GM12878 (cell line): ENCODE measurements around the gene PSORS1C1.

ENCODE experiments used
- BMI1 ChIP-seq: fragments of 450-650 bp; IDR thresholded peaks from 2 replicates; pipeline ENCODE4 v1.6.1; 2016; ENCODE audit warnings: mild to moderate bottlenecking, moderate library complexity, borderline replicate concordance
- CBFB ChIP-seq: IDR thresholded peaks from 2 replicates; pipeline ENCODE4 v1.6.1; 2016; ENCODE audit warnings: antibody characterized with exemption, low read depth
- CEBPB ChIP-seq, 2 experiments: fragments of 150-350 bp in 1 of 2; IDR thresholded peaks; 2 replicates each; pipeline ENCODE4 v1.6.1; 2012 to 2014; ENCODE audit warnings: low read depth in 2 of 2, low read length in 2 of 2, borderline replicate concordance in 1 of 2, inconsistent platforms in 1 of 2
- CTCF ChIP-seq, 3 experiments: IDR thresholded peaks in 2 of 3; conservative IDR thresholded peaks in 1 of 3; 2 replicates each; pipeline ENCODE4 v1.5.1; 2011; ENCODE audit warnings: low read depth in 3 of 3, low read length in 3 of 3, mild to moderate bottlenecking in 3 of 3, control low read depth in 2 of 3, moderate library complexity in 2 of 3, inconsistent platforms in 1 of 3, mixed read lengths in 1 of 3; ENCODE audit not compliant: control insufficient read depth in 2 of 3, insufficient read depth in 1 of 3; ENCODE audit errors: extremely low read depth in 1 of 3
- EZH2 ChIP-seq: IDR thresholded peaks from 2 replicates; pipeline ENCODE4 v1.6.1; 2012; ENCODE audit warnings: low read depth, mild to moderate bottlenecking, control low read depth, inconsistent platforms, low read length, borderline replicate concordance; ENCODE audit not compliant: control insufficient read depth
- KLF5 ChIP-seq: fragments of 450-650 bp; IDR thresholded peaks from 2 replicates; pipeline ENCODE4 v1.6.1; 2014; ENCODE audit warnings: mild to moderate bottlenecking; ENCODE audit not compliant: partially characterized antibody
- NBN ChIP-seq: fragments of 450-650 bp; IDR thresholded peaks from 2 replicates; pipeline ENCODE4 v1.6.1; 2016
- YY1 ChIP-seq: IDR thresholded peaks from 2 replicates; pipeline ENCODE4 v1.6.1; 2011; ENCODE audit warnings: low read depth, mild to moderate bottlenecking, low read length
- ZNF274 ChIP-seq: IDR thresholded peaks from one replicate; pipeline ENCODE4 v1.8.0; 2011; ENCODE audit not compliant: insufficient read length, insufficient read depth
- ZNF384 ChIP-seq: IDR thresholded peaks from 2 replicates; pipeline ENCODE4 v1.6.1; 2012; ENCODE audit warnings: low read depth, mild to moderate bottlenecking, low read length, improper control_type of control experiment, borderline replicate concordance

- TF ChIP-seq CEBPB (IDR thresholded peaks at IDR 0.05; ENCODE audit: borderline replicate concordance in 1 of 2, low read depth in 2 of 2, low read length in 2 of 2) (no peak), CTCF (IDR thresholded peaks at IDR 0.05 in 2 of 3, conservative IDR thresholded peaks at IDR 0.05 in 1 of 3; ENCODE audit: control insufficient read depth in 2 of 3, extremely low read depth in 1 of 3, insufficient read depth in 1 of 3, low read depth in 3 of 3, low read length in 3 of 3) (no peak), KLF5 (no peak), CBFB (no peak), ZNF384 (no peak), ZNF274 (no peak), BMI1 (no peak), EZH2 (no peak), NBN (no peak), YY1 (no peak)
These were observed 22.4 kb upstream of the PSORS1C1 start for GRCh38 chr6:31092238-31092637.
